Neural cell (in vitro differentiated cells): ENCODE results near the gene UCK1. TPM values are rescaled to one million over a fixed set of nuclear protein-coding genes. Genes with fewer than 3 reads are reported as not detected.

ENCODE experiments used
- H2AFZ ChIP-seq: fragments of 200-600, 300-800 bp; sonication (generic), shearing (Covaris generic); 2 replicates; pipeline ENCODE4 v1.6.0; 2014; ENCODE audit warnings: low read depth, mild to moderate bottlenecking, antibody characterized with exemption, low read length, moderate library complexity
- H3F3A ChIP-seq: fragments of 200-600 bp; shearing (Covaris generic); 2 replicates; pipeline ENCODE4 v1.6.1; 2016; ENCODE audit warnings: mild to moderate bottlenecking, moderate library complexity, mixed read lengths, antibody characterized with exemption, low read length; ENCODE audit not compliant: insufficient read depth, poor library complexity, severe bottlenecking
- H3K27ac ChIP-seq: fragments of 200-600, 300-800 bp; sonication (generic), shearing (Covaris generic); 2 replicates; pipeline ENCODE4 v1.5.1; 2014; ENCODE audit warnings: mild to moderate bottlenecking, low read length, moderate library complexity
- H3K27me3 ChIP-seq: fragments of 300-800, 200-600 bp; sonication (generic), shearing (Covaris generic); 2 replicates; pipeline ENCODE4 v1.6.0; 2014; ENCODE audit warnings: mild to moderate bottlenecking, low read depth, low read length, moderate library complexity; ENCODE audit not compliant: insufficient read depth
- H3K36me3 ChIP-seq: fragments of 300-800, 200-600 bp; sonication (generic), shearing (Covaris generic); 2 replicates; pipeline ENCODE4 v1.5.1; 2014; ENCODE audit warnings: mild to moderate bottlenecking, antibody characterized with exemption, low read length, moderate library complexity; ENCODE audit not compliant: insufficient read depth
- H3K4me2 ChIP-seq: fragments of 300-800, 200-600 bp; sonication (generic), shearing (Covaris generic); 2 replicates; pipeline ENCODE4 v1.6.0; 2014; ENCODE audit warnings: mild to moderate bottlenecking, low read length
- H3K4me3 ChIP-seq: fragments of 300-800, 200-600 bp; sonication (generic), shearing (Covaris generic); 2 replicates; pipeline ENCODE4 v1.5.1; 2014; ENCODE audit warnings: mild to moderate bottlenecking, low read length, moderate library complexity
- H3K79me2 ChIP-seq: fragments of 200-600 bp; shearing (Covaris generic); replicated peaks from 2 replicates; pipeline ENCODE4 v1.6.0; 2014; ENCODE audit warnings: mild to moderate bottlenecking, low read length, moderate library complexity; ENCODE audit not compliant: insufficient read depth
- H3K9ac ChIP-seq: fragments of 300-800, 200-600 bp; sonication (generic), shearing (Covaris generic); 2 replicates; pipeline ENCODE4 v1.6.1; 2016; ENCODE audit warnings: mild to moderate bottlenecking, low read length, mixed read lengths
- H3K9me2 ChIP-seq: fragments of 200-600 bp; shearing (Covaris generic); 2 replicates; pipeline ENCODE4 v1.6.1; 2016; ENCODE audit warnings: mild to moderate bottlenecking, low read length, mixed read lengths; ENCODE audit not compliant: insufficient read depth
- H3K9me3 ChIP-seq: fragments of 200-600, 300-800 bp; sonication (generic), shearing (Covaris generic); 2 replicates; pipeline ENCODE4 v1.6.1; 2016; ENCODE audit warnings: mild to moderate bottlenecking, mixed run types, low read length, moderate library complexity, mixed read lengths
- H4K20me1 ChIP-seq: fragments of 200-600 bp; shearing (Covaris generic); 2 replicates; pipeline ENCODE4 v1.6.1; 2016; ENCODE audit warnings: mild to moderate bottlenecking, mixed run types; ENCODE audit not compliant: insufficient read depth
- EP300 ChIP-seq: fragments of 450-650 bp; conservative IDR thresholded peaks from 2 replicates; pipeline ENCODE4 v1.6.1; 2014; ENCODE audit warnings: antibody characterized with exemption, mild to moderate bottlenecking, moderate library complexity; ENCODE audit not compliant: poor library complexity, severe bottlenecking
- EZH2 ChIP-seq: fragments of 200-600, 300-800 bp; shearing (Covaris generic), sonication (generic); IDR thresholded peaks from 2 replicates; pipeline ENCODE4 v1.6.1; 2014; ENCODE audit warnings: antibody characterized with exemption, low read length, borderline replicate concordance, mild to moderate bottlenecking; ENCODE audit not compliant: insufficient read depth, poor library complexity, severe bottlenecking
- MXI1 ChIP-seq: fragments of 450-650 bp; conservative IDR thresholded peaks from 2 replicates; pipeline ENCODE4 v1.6.1; 2014; ENCODE audit warnings: antibody characterized with exemption, mild to moderate bottlenecking; ENCODE audit not compliant: poor library complexity, severe bottlenecking
- POLR2AphosphoS5 ChIP-seq: IDR thresholded peaks from 2 replicates; pipeline ENCODE4 v1.6.1; 2012
- RAD21 ChIP-seq: fragments of 450-650 bp; conservative IDR thresholded peaks from 2 replicates; pipeline ENCODE4 v1.6.1; 2014; ENCODE audit warnings: antibody characterized with exemption, mild to moderate bottlenecking, moderate library complexity
- SMC3 ChIP-seq: fragments of 450-650 bp; conservative IDR thresholded peaks from 2 replicates; pipeline ENCODE4 v1.6.1; 2014; ENCODE audit warnings: antibody characterized with exemption, mild to moderate bottlenecking, moderate library complexity; ENCODE audit not compliant: poor library complexity
- TAF1 ChIP-seq: IDR thresholded peaks from 2 replicates; pipeline ENCODE4 v1.6.1; 2012; ENCODE audit warnings: low read depth
- polyA plus RNA-seq: library from polyadenylated mRNA; depleted of rRNA; stranded (reverse); fragments of >200 nt; gene quantifications from 2 replicates; pipeline ENCODE4 v1.2.3, GENCODE V29; 2014
- TF ChIP-seq, protein P1 (sequence below): fragments of 450-650 bp; IDR thresholded peaks from 2 replicates; pipeline ENCODE4 v1.5.1; 2014; ENCODE audit warnings: antibody characterized with exemption, mild to moderate bottlenecking, moderate library complexity; ENCODE audit not compliant: poor library complexity, severe bottlenecking
- TF ChIP-seq, protein P2 (sequence below): IDR thresholded peaks from 2 replicates; pipeline ENCODE4 v1.6.1; 2012; ENCODE audit warnings: borderline replicate concordance

UCK1 gene
- polyA plus RNA-seq, 1 donor from 2014 or later = 45.9 TPM

DNA sequence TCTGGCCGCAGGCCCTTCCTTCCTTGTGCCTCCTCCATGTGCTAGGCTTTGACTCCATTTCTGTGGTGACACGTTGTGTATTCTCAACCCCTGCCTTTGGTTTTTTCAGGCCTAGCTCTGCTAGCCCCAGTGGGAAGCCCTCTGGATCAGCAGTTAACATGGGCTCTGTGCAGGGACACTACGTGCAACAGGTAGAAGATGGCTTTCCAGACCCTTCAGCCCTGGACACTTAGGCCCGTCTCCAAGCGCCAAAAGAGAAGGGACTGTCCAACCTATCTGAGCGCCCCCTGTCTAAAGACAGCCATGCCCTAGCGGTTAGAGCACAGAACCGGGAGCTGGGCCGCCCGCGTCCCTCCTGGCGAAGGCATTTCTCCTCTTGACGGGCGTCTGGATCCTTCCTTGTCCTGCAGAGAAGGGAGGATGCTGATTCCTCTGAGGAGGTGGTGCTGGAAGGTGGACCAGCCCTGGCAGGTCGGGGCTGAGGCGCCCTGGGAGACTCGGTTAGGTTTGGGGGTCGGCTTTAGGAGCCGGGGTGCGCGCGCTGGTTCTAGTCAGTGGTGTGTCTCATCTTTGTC lies 36.7 kb downstream of the UCK1 start:
- no peak overlapping the region for H3K4me3 ChIP-seq
- no peaks in the 10 kb centered on the region for H3K79me2 ChIP-seq
- H3K9me3 ChIP-seq = no peaks in the 10 kb centered on the region
- H3K4me2 ChIP-seq = no peak overlapping the region
- H3K27me3 ChIP-seq = no peaks in the 10 kb centered on the region
- no peak overlapping the region for H2AFZ ChIP-seq
- TF ChIP-seq MXI1 (no peak), EZH2 (no peak), SMC3 (no peak), EP300 (no peak), RAD21 (no peak), TAF1 (no peak), POLR2AphosphoS5 (no peak)
- TF ChIP-seq, protein P1, sequence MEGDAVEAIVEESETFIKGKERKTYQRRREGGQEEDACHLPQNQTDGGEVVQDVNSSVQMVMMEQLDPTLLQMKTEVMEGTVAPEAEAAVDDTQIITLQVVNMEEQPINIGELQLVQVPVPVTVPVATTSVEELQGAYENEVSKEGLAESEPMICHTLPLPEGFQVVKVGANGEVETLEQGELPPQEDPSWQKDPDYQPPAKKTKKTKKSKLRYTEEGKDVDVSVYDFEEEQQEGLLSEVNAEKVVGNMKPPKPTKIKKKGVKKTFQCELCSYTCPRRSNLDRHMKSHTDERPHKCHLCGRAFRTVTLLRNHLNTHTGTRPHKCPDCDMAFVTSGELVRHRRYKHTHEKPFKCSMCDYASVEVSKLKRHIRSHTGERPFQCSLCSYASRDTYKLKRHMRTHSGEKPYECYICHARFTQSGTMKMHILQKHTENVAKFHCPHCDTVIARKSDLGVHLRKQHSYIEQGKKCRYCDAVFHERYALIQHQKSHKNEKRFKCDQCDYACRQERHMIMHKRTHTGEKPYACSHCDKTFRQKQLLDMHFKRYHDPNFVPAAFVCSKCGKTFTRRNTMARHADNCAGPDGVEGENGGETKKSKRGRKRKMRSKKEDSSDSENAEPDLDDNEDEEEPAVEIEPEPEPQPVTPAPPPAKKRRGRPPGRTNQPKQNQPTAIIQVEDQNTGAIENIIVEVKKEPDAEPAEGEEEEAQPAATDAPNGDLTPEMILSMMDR = no peak
- TF ChIP-seq, protein P2, sequence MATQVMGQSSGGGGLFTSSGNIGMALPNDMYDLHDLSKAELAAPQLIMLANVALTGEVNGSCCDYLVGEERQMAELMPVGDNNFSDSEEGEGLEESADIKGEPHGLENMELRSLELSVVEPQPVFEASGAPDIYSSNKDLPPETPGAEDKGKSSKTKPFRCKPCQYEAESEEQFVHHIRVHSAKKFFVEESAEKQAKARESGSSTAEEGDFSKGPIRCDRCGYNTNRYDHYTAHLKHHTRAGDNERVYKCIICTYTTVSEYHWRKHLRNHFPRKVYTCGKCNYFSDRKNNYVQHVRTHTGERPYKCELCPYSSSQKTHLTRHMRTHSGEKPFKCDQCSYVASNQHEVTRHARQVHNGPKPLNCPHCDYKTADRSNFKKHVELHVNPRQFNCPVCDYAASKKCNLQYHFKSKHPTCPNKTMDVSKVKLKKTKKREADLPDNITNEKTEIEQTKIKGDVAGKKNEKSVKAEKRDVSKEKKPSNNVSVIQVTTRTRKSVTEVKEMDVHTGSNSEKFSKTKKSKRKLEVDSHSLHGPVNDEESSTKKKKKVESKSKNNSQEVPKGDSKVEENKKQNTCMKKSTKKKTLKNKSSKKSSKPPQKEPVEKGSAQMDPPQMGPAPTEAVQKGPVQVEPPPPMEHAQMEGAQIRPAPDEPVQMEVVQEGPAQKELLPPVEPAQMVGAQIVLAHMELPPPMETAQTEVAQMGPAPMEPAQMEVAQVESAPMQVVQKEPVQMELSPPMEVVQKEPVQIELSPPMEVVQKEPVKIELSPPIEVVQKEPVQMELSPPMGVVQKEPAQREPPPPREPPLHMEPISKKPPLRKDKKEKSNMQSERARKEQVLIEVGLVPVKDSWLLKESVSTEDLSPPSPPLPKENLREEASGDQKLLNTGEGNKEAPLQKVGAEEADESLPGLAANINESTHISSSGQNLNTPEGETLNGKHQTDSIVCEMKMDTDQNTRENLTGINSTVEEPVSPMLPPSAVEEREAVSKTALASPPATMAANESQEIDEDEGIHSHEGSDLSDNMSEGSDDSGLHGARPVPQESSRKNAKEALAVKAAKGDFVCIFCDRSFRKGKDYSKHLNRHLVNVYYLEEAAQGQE = no peak
- no peak overlapping the region for H3K9ac ChIP-seq
- no peak overlapping the region for H3K27ac ChIP-seq
- H4K20me1 ChIP-seq = no peaks in the 10 kb centered on the region
- H3F3A ChIP-seq = no peaks in the 10 kb centered on the region
- H3K36me3 ChIP-seq = peaks cover 5% of the 10 kb centered on the region
- H3K9me2 ChIP-seq = no peaks in the 10 kb centered on the region

DNA sequence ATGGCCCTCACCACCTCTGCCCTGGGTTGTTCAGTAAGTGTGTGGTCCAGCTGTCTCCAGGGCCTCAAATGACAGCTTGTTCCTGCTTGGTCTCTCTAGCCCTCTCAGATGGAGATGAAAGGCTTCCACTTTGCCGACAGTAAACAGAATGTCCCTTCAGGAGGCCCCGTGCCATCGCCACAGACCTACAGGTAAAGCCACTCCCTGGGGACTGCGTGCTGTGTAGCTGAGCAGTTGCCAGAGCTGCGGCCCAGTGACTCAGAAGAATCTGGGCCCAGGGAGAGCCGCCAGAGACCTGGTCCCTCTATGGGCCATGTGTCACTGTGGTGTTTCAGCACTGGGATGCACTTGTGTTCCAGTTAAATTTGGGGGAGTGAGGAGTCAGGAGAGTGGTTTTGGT lies 39.0 kb downstream of the UCK1 start:
- Histone ChIP-seq H3K79me2 (no peaks in the 10 kb centered on the region), H2AFZ (no peak overlapping the region), H3F3A (no peaks in the 10 kb centered on the region), H3K9me2 (no peaks in the 10 kb centered on the region), H4K20me1 (no peaks in the 10 kb centered on the region), H3K4me3 (no peak overlapping the region), H3K27ac (no peak overlapping the region), H3K4me2 (no peak overlapping the region), H3K36me3 (peaks cover 5% of the 10 kb centered on the region), H3K27me3 (no peaks in the 10 kb centered on the region), H3K9me3 (no peaks in the 10 kb centered on the region), H3K9ac (no peak overlapping the region)
- TF ChIP-seq TAF1 = no peak
- TF ChIP-seq, protein P1 = no peak
- TF ChIP-seq POLR2AphosphoS5 = no peak
- no peak for TF ChIP-seq MXI1
- TF ChIP-seq EP300 = no peak
- TF ChIP-seq SMC3 = no peak
- TF ChIP-seq RAD21 = no peak
- no peak for TF ChIP-seq EZH2
- TF ChIP-seq, protein P2 = no peak
